SJSA1 (cell line): ENCODE measurements around the gene TAF11L3. TPM values are rescaled to one million over a fixed set of nuclear protein-coding genes. Genes with fewer than 3 reads are reported as not detected.
"Not testable (repeated sequence)": the region's sequence is repeated elsewhere in the genome, so short reads cannot be mapped to it uniquely, and the experiment has no call there.

ENCODE experiments used
- DNase-seq, 2 experiments: peaks; one replicate each; pipeline ENCODE4 v3.0.0-alpha.2; 2015 to 2020; ENCODE audit warnings: low spot score in 2 of 2, low read depth in 1 of 2
- H3K27ac ChIP-seq: fragments of 250-450 bp; sonication (Bioruptor Pico); 2 replicates; pipeline ENCODE4 v1.5.1; 2020; ENCODE audit warnings: mild to moderate bottlenecking, moderate library complexity
- H3K27me3 ChIP-seq: fragments of 250-450 bp; sonication (Bioruptor Pico); replicated peaks from 2 replicates; pipeline ENCODE4 v1.5.1; 2020; ENCODE audit warnings: mild to moderate bottlenecking, moderate library complexity
- H3K36me3 ChIP-seq: fragments of 250-450 bp; sonication (Bioruptor Pico); 2 replicates; pipeline ENCODE4 v1.5.1; 2020; ENCODE audit warnings: mild to moderate bottlenecking
- H3K4me1 ChIP-seq: fragments of 250-450 bp; sonication (Bioruptor Pico); replicated peaks from 2 replicates; pipeline ENCODE4 v1.6.1; 2021; ENCODE audit warnings: mild to moderate bottlenecking
- H3K4me3 ChIP-seq: fragments of 250-450 bp; sonication (Bioruptor Pico); 2 replicates; pipeline ENCODE4 v1.5.1; 2020; ENCODE audit warnings: mild to moderate bottlenecking
- H3K9me3 ChIP-seq: fragments of 250-450 bp; sonication (Bioruptor Pico); replicated peaks from 2 replicates; pipeline ENCODE4 v1.5.1; 2020; ENCODE audit warnings: mild to moderate bottlenecking
- total RNA-seq: library from RNA; depleted of rRNA; stranded (reverse); fragments of >200 nt; shearing (Covaris generic); gene quantifications from 2 replicates; pipeline ENCODE4 v1.2.3, GENCODE V29; 2014; rRNA removed

Gene TAF11L3
- total RNA-seq, 1 experiment from 2014 or later = not detected

- H3K9me3 ChIP-seq, H3K4me3 ChIP-seq, DNase-seq, H3K27me3 ChIP-seq, H3K27ac ChIP-seq, H3K36me3 ChIP-seq, H3K4me1 ChIP-seq: not testable (repeated sequence)
Observed at GRCh38 chr5:17517526-17517925, 641 bp upstream of the TAF11L3 start.

GRCh38 chr5:17519508-17519907, 1.3 kb downstream of the TAF11L3 start:
- not testable (repeated sequence) for H3K4me1 ChIP-seq, H3K9me3 ChIP-seq, DNase-seq

GRCh38 chr5:17521501-17521900, 3.3 kb downstream of the TAF11L3 start, which contains the start of gene TAF11L4:
Gene TAF11L4 (plus strand): TSS chr5:17521801.
- H3K9me3 ChIP-seq, H3K27me3 ChIP-seq, H3K27ac ChIP-seq, DNase-seq, H3K36me3 ChIP-seq, H3K4me1 ChIP-seq, H3K4me3 ChIP-seq: not testable (repeated sequence)

More at GRCh38 chr5:17519508-17519907, 1.3 kb downstream of the TAF11L3 start:
- not testable (repeated sequence) for H3K27ac ChIP-seq, H3K27me3 ChIP-seq, H3K36me3 ChIP-seq, H3K4me3 ChIP-seq

- H3K4me1 ChIP-seq, DNase-seq, H3K27me3 ChIP-seq, H3K4me3 ChIP-seq, H3K27ac ChIP-seq, H3K9me3 ChIP-seq, H3K36me3 ChIP-seq: not testable (repeated sequence)
Observed at GRCh38 chr5:17524935-17525334, 6.8 kb downstream of the TAF11L3 start, which contains the start of gene TAF11L5. Gene TAF11L5 (plus strand): TSS chr5:17525235.

GRCh38 chr5:17526504-17526903, 8.3 kb downstream of the TAF11L3 start:
- not testable (repeated sequence) for H3K36me3 ChIP-seq, H3K27me3 ChIP-seq, DNase-seq, H3K4me3 ChIP-seq, H3K9me3 ChIP-seq, H3K4me1 ChIP-seq, H3K27ac ChIP-seq

- H3K36me3 ChIP-seq, H3K4me1 ChIP-seq, H3K27ac ChIP-seq, H3K9me3 ChIP-seq, H3K27me3 ChIP-seq, H3K4me3 ChIP-seq, DNase-seq: not testable (repeated sequence)
Observed at GRCh38 chr5:17528369-17528768, 10.2 kb downstream of the TAF11L3 start, which contains the start of gene TAF11L6. Gene TAF11L6 (plus strand): TSS chr5:17528669.

Other genes with a start within 250 kb of the TAF11L3 start
- gene TAF11L2, start 20.1 kb upstream of the TAF11L3 start, total RNA-seq = not detected in 2 replicates
- not detected in 2 replicates for gene TAF11L4, start 3.4 kb downstream of the TAF11L3 start, total RNA-seq
- not detected in 2 replicates for gene TAF11L5, start 6.9 kb downstream of the TAF11L3 start, total RNA-seq
- gene TAF11L6, start 10.3 kb downstream of the TAF11L3 start, total RNA-seq = not detected in 2 replicates
- gene TAF11L7, start 67.4 kb downstream of the TAF11L3 start, total RNA-seq = not detected in 2 replicates
- not detected in 2 replicates for gene TAF11L8, start 72.6 kb downstream of the TAF11L3 start, total RNA-seq
- gene TAF11L9, start 76.0 kb downstream of the TAF11L3 start, total RNA-seq = not detected in 2 replicates
- gene TAF11L10, start 79.5 kb downstream of the TAF11L3 start, total RNA-seq = not detected in 2 replicates
- gene TAF11L11, start 85.8 kb downstream of the TAF11L3 start, total RNA-seq = not detected in 2 replicates
- gene TAF11L12, start 92.0 kb downstream of the TAF11L3 start, total RNA-seq = not detected in 2 replicates
- not detected in 2 replicates for gene TAF11L13, start 113.7 kb downstream of the TAF11L3 start, total RNA-seq
- not detected in 2 replicates for gene TAF11L14, start 116.1 kb downstream of the TAF11L3 start, total RNA-seq